ENCODE results near the gene ASTL.

Gene ASTL

DNA sequence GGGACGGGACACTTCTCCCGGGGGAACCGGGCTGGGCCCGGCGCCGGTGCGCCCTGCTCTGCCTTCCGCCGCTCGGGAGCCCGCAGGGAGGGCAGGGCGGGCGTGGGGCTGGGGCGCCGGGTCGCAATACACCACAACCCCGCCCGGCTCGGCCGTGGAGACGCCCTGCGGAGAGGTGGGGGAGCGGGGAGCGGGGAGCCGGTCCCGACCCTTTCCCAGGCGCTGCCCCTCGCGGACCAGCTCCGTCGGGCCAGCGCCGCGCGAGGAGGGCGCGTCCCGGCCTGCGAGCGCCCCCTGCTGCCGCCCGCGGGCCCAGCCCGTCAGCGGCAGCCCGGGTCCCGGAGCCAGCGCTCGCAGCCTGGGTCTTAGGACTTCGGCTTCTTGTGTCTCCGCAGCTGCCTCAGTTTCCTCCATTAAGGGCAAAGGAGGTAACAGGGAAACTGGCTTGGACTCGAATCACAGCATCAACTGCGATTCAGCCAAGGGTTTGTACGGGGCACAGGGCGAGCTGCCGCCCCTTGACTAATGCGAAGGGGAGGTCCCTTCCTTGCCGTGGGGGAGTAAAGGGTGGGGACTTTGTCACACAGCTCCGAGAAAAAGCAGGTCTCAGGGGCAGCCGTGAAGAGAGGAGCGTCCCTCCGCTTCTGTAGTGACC, 21.3 kb downstream of the ASTL start:
- H2AFZ ChIP-seq (ENCODE audit: low read depth): peak overlapping the region; percentile 79
- no peaks in the 10 kb centered on the region for H3K79me2 ChIP-seq (ENCODE audit: insufficient read depth, low read depth)
- TF ChIP-seq, protein P1, sequence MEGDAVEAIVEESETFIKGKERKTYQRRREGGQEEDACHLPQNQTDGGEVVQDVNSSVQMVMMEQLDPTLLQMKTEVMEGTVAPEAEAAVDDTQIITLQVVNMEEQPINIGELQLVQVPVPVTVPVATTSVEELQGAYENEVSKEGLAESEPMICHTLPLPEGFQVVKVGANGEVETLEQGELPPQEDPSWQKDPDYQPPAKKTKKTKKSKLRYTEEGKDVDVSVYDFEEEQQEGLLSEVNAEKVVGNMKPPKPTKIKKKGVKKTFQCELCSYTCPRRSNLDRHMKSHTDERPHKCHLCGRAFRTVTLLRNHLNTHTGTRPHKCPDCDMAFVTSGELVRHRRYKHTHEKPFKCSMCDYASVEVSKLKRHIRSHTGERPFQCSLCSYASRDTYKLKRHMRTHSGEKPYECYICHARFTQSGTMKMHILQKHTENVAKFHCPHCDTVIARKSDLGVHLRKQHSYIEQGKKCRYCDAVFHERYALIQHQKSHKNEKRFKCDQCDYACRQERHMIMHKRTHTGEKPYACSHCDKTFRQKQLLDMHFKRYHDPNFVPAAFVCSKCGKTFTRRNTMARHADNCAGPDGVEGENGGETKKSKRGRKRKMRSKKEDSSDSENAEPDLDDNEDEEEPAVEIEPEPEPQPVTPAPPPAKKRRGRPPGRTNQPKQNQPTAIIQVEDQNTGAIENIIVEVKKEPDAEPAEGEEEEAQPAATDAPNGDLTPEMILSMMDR (conservative IDR thresholded peaks at IDR 0.05; ENCODE audit: low read depth, low read length): peak; percentile 69
- H3K4me3 ChIP-seq (IDR thresholded peaks at IDR 0.05; ENCODE audit: insufficient read depth, low read depth, low read length): no peak overlapping the region
- peak overlapping the region; percentile 71 for H3K4me2 ChIP-seq
- peaks cover 15% of the 10 kb centered on the region for H3K27me3 ChIP-seq (ENCODE audit: insufficient read depth, low read depth)
- no peaks in the 10 kb centered on the region for H4K20me1 ChIP-seq (ENCODE audit: insufficient read depth)
- H3K9ac ChIP-seq: peak overlapping the region; percentile 22; the same call in 1 of the 2 replicates
- no peaks in the 10 kb centered on the region for H3K36me3 ChIP-seq (ENCODE audit: insufficient read depth)
- peaks cover 4% of the 10 kb centered on the region for H3K4me1 ChIP-seq (ENCODE audit: low read depth, poor library complexity, severe bottlenecking)
- no peak overlapping the region for H3K27ac ChIP-seq

DNA sequence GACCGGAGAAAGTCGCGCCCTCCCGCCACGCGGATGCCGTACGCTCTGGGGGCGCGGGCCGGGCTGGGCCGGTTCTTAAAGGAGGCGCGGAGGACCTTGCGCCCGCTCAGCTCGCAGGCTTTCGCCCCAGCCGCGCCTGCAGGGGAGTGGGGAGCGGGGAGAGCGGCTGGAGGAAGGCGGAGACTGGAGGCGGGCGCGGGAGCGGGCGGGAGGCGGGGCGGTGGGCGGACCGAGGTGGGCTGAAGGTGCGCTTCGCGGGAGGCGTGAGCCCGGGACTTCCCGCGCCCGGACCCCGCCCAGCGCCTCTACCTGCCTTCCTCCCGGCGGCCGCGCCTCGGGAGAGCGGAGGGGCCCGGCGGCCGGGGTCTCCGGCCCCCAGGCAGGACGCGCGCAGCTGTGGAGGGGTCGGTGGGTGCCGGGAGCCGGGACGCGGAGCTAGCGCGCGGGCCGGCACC, 21.9 kb downstream of the ASTL start, which contains the start of gene ADRA2B:
Gene ADRA2B (minus strand): TSS at position 148 of the 455 bp plus-strand sequence. CDS start 422 bp downstream, outside the sequence.
- H2AFZ ChIP-seq (ENCODE audit: low read depth): peak within 1 kb of the TSS; percentile 79
- peaks cover 4% of the 10 kb centered on the region for H3K4me1 ChIP-seq (ENCODE audit: low read depth, poor library complexity, severe bottlenecking)
- peak within 1 kb of the TSS; percentile 22; the same call in 1 of the 2 replicates for H3K9ac ChIP-seq
- H4K20me1 ChIP-seq (ENCODE audit: insufficient read depth): no peaks in the 10 kb centered on the region
- H3K4me2 ChIP-seq: peak within 1 kb of the TSS; percentile 71
- no peaks in the 10 kb centered on the region for H3K36me3 ChIP-seq (ENCODE audit: insufficient read depth)
- TF ChIP-seq, protein P1 (conservative IDR thresholded peaks at IDR 0.05; ENCODE audit: low read depth, low read length): no peak
- no peak within 1 kb of the TSS for H3K27ac ChIP-seq
- H3K79me2 ChIP-seq (ENCODE audit: insufficient read depth, low read depth): no peaks in the 10 kb centered on the region
- H3K27me3 ChIP-seq (ENCODE audit: insufficient read depth, low read depth): peaks cover 10% of the 10 kb centered on the region; the same call in 1 of the 2 replicates
- H3K4me3 ChIP-seq (IDR thresholded peaks at IDR 0.05; ENCODE audit: insufficient read depth, low read depth, low read length): no peak within 1 kb of the TSS

DNA sequence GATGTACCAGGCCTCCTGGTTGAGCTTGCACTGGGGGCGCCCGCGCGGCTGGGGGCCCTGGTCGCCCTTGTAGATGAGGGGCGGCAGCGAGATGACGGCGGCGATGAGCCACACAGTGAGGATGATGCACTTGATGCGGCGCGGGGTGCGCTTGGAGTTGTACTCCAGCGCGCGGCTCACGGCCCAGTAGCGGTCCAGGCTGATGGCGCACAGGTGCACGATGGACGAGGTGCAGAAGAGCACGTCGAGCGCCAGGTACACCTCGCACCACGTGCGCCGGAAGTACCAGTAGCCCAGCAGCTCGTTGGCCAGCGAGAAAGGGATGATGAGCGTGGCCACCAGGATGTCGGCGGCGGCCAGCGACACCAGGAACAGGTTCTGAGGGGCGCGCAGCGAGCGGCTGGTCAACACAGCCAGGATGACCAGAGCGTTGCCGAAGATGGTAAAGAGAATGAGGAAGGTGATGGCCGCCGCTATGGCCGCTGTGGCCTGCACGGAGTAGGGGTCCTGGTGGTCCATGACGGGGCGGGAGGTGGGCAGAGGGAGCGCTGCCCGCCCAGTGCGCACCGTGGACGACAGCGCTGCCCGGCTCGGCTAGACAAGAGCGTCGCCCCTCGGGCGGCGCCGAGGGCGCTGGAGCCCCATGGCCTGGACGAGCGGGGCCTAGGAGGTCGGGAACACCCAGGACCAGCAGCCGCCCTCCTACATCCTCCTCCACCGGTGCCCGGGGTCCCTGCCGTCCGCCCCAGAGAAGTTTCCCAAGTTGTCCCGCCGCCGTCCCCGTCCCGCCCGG, 22.5 kb downstream of the ASTL start:
- H3K4me1 ChIP-seq (ENCODE audit: low read depth, poor library complexity, severe bottlenecking): peaks cover 4% of the 10 kb centered on the region
- H2AFZ ChIP-seq (ENCODE audit: low read depth): peak overlapping the region; percentile 79; the same call in 1 of the 2 replicates
- H3K4me2 ChIP-seq: peak overlapping the region; percentile 71; the same call in 1 of the 2 replicates
- no peak overlapping the region for H3K9ac ChIP-seq
- H3K4me3 ChIP-seq (IDR thresholded peaks at IDR 0.05; ENCODE audit: insufficient read depth, low read depth, low read length): no peak overlapping the region
- H3K27ac ChIP-seq: no peak overlapping the region
- no peaks in the 10 kb centered on the region for H3K36me3 ChIP-seq (ENCODE audit: insufficient read depth)
- TF ChIP-seq, protein P1 (conservative IDR thresholded peaks at IDR 0.05; ENCODE audit: low read depth, low read length): no peak
- H4K20me1 ChIP-seq (ENCODE audit: insufficient read depth): no peaks in the 10 kb centered on the region
- peaks cover 7% of the 10 kb centered on the region; the same call in 1 of the 2 replicates for H3K27me3 ChIP-seq (ENCODE audit: insufficient read depth, low read depth)
- no peaks in the 10 kb centered on the region for H3K79me2 ChIP-seq (ENCODE audit: insufficient read depth, low read depth)

DNA sequence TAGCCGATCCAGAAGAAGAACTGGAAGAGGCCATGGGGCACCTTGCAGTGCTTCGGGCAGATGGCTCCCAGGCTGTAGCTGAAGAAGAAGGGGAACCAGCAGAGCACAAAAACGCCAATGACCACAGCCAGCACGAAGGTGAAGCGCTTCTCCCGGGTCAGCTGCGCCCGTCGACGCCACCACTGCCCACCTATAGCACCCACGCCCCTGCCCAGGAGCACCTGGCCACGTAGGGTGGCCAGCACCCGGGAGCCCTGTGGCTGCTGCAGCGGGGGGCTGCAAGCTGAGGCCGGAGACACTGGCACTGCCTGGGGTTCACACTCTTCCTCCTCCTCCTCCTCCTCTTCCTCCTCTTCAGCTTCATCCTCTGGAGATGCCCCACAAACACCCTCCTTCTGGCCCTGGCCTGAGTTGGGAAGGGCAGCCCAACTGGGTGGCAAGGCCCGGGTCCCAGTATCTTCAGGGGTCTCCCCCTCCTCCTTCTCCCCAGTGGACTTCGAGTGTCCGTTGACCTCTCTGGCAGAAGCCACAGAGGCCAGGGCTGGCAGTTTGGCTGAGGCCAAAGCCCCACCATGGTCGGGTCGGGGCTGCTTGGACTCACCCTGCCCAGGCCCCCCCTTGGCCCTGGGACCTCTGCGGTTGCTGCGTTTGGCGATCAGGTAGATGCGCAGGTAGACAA, 23.3 kb downstream of the ASTL start:
- no peak overlapping the region for H3K27ac ChIP-seq
- peaks cover 3% of the 10 kb centered on the region; the same call in 1 of the 2 replicates for H3K27me3 ChIP-seq (ENCODE audit: insufficient read depth, low read depth)
- H2AFZ ChIP-seq (ENCODE audit: low read depth): no peak overlapping the region
- H3K4me2 ChIP-seq: no peak overlapping the region
- peaks cover 4% of the 10 kb centered on the region for H3K4me1 ChIP-seq (ENCODE audit: low read depth, poor library complexity, severe bottlenecking)
- TF ChIP-seq, protein P1 (conservative IDR thresholded peaks at IDR 0.05; ENCODE audit: low read depth, low read length): no peak
- H3K9ac ChIP-seq: no peak overlapping the region
- no peak overlapping the region for H3K4me3 ChIP-seq (IDR thresholded peaks at IDR 0.05; ENCODE audit: insufficient read depth, low read depth, low read length)
- H3K36me3 ChIP-seq (ENCODE audit: insufficient read depth): no peaks in the 10 kb centered on the region
- no peaks in the 10 kb centered on the region for H4K20me1 ChIP-seq (ENCODE audit: insufficient read depth)
- H3K79me2 ChIP-seq (ENCODE audit: insufficient read depth, low read depth): no peaks in the 10 kb centered on the region

All from KMS-11 (cell line).